Measurements from ENCODE around the gene ZKSCAN8. TPM values are rescaled to one million over a fixed set of nuclear protein-coding genes. Genes with fewer than 3 reads are reported as not detected.

Gene ZKSCAN8
- total RNA-seq, 1 experiment from 2014 or later, result 29.4 TPM

DNA sequence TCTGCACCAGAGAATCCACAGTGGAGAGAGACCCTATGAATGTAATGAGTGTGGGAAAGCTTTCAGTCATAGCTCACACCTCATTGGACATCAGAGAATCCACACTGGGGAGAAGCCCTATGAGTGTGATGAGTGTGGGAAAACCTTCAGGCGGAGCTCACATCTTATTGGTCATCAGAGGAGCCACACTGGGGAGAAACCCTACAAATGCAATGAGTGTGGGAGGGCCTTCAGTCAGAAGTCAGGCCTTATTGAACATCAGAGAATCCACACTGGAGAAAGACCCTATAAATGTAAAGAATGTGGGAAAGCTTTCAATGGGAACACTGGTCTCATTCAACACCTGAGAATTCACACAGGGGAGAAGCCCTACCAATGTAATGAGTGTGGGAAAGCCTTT, 11.9 kb downstream of the ZKSCAN8 start:
- no peak for TF ChIP-seq EZH2 (IDR thresholded peaks at IDR 0.05; ENCODE audit: borderline replicate concordance, low read depth, low read length, poor library complexity, severe bottlenecking)
- TF ChIP-seq, protein P1, sequence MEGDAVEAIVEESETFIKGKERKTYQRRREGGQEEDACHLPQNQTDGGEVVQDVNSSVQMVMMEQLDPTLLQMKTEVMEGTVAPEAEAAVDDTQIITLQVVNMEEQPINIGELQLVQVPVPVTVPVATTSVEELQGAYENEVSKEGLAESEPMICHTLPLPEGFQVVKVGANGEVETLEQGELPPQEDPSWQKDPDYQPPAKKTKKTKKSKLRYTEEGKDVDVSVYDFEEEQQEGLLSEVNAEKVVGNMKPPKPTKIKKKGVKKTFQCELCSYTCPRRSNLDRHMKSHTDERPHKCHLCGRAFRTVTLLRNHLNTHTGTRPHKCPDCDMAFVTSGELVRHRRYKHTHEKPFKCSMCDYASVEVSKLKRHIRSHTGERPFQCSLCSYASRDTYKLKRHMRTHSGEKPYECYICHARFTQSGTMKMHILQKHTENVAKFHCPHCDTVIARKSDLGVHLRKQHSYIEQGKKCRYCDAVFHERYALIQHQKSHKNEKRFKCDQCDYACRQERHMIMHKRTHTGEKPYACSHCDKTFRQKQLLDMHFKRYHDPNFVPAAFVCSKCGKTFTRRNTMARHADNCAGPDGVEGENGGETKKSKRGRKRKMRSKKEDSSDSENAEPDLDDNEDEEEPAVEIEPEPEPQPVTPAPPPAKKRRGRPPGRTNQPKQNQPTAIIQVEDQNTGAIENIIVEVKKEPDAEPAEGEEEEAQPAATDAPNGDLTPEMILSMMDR (conservative IDR thresholded peaks at IDR 0.05; ENCODE audit: low read depth, low read length), result no peak
- CTCF ChIA-PET, result no interaction called here
- Histone ChIP-seq H3K36me3 (ENCODE audit: insufficient read depth, low read length, poor library complexity, severe bottlenecking) (peaks cover 72% of the 10 kb centered on the region), H3K27me3 (replicated peaks; ENCODE audit: insufficient read depth, low read depth, low read length, poor library complexity) (no peaks in the 10 kb centered on the region), H3K27ac (ENCODE audit: low read depth, low read length, poor library complexity, severe bottlenecking) (no peak overlapping the region), H3K4me3 (ENCODE audit: low read depth, low read length, poor library complexity, severe bottlenecking) (no peak overlapping the region), H3K9me3 (ENCODE audit: low read depth, low read length, poor library complexity, severe bottlenecking) (peaks cover 28% of the 10 kb centered on the region), H3K4me1 (ENCODE audit: insufficient read depth, low read length, poor library complexity, severe bottlenecking) (no peaks in the 10 kb centered on the region)
- POLR2A ChIA-PET (ENCODE audit: low non-redundant PET), result no interaction called here
- no peak for DNase-seq (ENCODE audit: low spot score)
- BruUV-seq (replicated peaks), result no TSS peak
- intact Hi-C loops (cut with micrococcal nuclease; ENCODE audit: unreplicated experiment), result no loop called here

DNA sequence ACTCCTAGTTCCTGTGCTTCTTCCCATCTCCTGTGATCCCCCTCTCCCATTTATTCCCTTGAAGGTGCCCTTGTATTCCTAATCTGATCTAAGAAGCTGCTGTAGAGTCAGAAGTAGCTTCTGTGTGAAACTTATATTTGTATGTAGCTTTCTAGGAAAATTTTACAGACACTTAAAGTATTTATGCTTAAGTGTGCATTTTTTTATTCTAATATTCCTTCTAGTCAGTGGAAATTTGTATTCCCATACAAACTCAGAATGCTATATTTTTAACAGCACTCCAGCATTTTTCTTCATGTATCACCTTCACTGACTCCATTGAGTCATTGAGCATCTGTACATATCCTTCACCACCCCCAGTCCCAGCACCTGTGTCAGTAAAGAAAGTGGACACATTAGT, 12.7 kb downstream of the ZKSCAN8 start:
- ChIA-PET POLR2A (ENCODE audit: low non-redundant PET) (interaction anchor here (0.6 kb wide), 1 partner anchor 18 kb away, joined by 3 read pairs; no protein-coding TSS in a partner anchor), CTCF (no interaction called here)
- DNase-seq (ENCODE audit: low spot score), result no peak
- intact Hi-C loops (cut with micrococcal nuclease; ENCODE audit: unreplicated experiment), result no loop called here
- H3K36me3 ChIP-seq (ENCODE audit: insufficient read depth, low read length, poor library complexity, severe bottlenecking), result peaks cover 64% of the 10 kb centered on the region
- no peaks in the 10 kb centered on the region for H3K4me1 ChIP-seq (ENCODE audit: insufficient read depth, low read length, poor library complexity, severe bottlenecking)
- no peaks in the 10 kb centered on the region for H3K27me3 ChIP-seq (replicated peaks; ENCODE audit: insufficient read depth, low read depth, low read length, poor library complexity)
- no peak overlapping the region for H3K27ac ChIP-seq (ENCODE audit: low read depth, low read length, poor library complexity, severe bottlenecking)
- no peak overlapping the region for H3K4me3 ChIP-seq (ENCODE audit: low read depth, low read length, poor library complexity, severe bottlenecking)
- no peak for TF ChIP-seq EZH2 (IDR thresholded peaks at IDR 0.05; ENCODE audit: borderline replicate concordance, low read depth, low read length, poor library complexity, severe bottlenecking)
- TF ChIP-seq, protein P1 (conservative IDR thresholded peaks at IDR 0.05; ENCODE audit: low read depth, low read length), result no peak
- no TSS peak for BruUV-seq (replicated peaks)
- peaks cover 28% of the 10 kb centered on the region for H3K9me3 ChIP-seq (ENCODE audit: low read depth, low read length, poor library complexity, severe bottlenecking)

DNA sequence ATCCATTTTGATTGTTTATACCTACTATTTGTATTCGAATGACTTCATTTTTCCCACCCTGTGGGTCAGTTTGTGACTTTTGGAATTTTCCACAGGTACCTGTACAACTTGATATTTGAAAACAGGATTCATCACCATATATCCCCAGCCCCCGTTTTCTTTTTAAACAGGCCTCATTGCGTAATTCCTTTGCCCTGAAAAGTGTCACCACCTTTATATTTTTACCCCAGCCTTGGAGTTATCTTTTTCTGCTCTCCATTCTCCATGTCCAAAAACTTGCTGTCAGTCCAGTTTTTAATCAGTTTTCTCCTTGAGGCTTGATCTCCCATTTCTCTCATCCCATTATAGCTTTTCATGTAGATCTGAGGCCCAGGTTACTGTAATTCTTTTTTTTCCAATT, 16.6 kb downstream of the ZKSCAN8 start:
- intact Hi-C loops (cut with micrococcal nuclease; ENCODE audit: unreplicated experiment), result no loop called here
- no peak for DNase-seq (ENCODE audit: low spot score)
- no TSS peak for BruUV-seq (replicated peaks)
- TF ChIP-seq, protein P1 (conservative IDR thresholded peaks at IDR 0.05; ENCODE audit: low read depth, low read length), result no peak
- no peak for TF ChIP-seq EZH2 (IDR thresholded peaks at IDR 0.05; ENCODE audit: borderline replicate concordance, low read depth, low read length, poor library complexity, severe bottlenecking)
- Histone ChIP-seq H3K9me3 (ENCODE audit: low read depth, low read length, poor library complexity, severe bottlenecking) (peaks cover 8% of the 10 kb centered on the region), H3K4me1 (ENCODE audit: insufficient read depth, low read length, poor library complexity, severe bottlenecking) (no peaks in the 10 kb centered on the region), H3K36me3 (ENCODE audit: insufficient read depth, low read length, poor library complexity, severe bottlenecking) (peaks cover 24% of the 10 kb centered on the region), H3K4me3 (ENCODE audit: low read depth, low read length, poor library complexity, severe bottlenecking) (no peak overlapping the region), H3K27me3 (replicated peaks; ENCODE audit: insufficient read depth, low read depth, low read length, poor library complexity) (no peaks in the 10 kb centered on the region), H3K27ac (ENCODE audit: low read depth, low read length, poor library complexity, severe bottlenecking) (no peak overlapping the region)
- POLR2A ChIA-PET (ENCODE audit: low non-redundant PET), result no interaction called here
- CTCF ChIA-PET, result no interaction called here
